Motor neuron (in vitro differentiated cells): ENCODE data around the gene TSPAN33. TPM values are rescaled to one million over a fixed set of nuclear protein-coding genes. Genes with fewer than 3 reads are reported as not detected.

Experiments used
- ATAC-seq, 8 experiments: fragments of 200-7000 bp; cut with Tn5 transposase; replicated peaks in 6 of 8; 2 replicates each; pipeline ENCODE4 v1.8.0; 2021; ENCODE audit warnings: mild to moderate bottlenecking in 8 of 8, moderate library complexity in 8 of 8
- H3K27ac ChIP-seq, 2 donors: fragments of 250-450 bp; sonication (Bioruptor Pico); 2 replicates each; pipeline ENCODE4 v1.9.0; 2021; ENCODE audit warnings: antibody characterized with exemption in 2 of 2, mild to moderate bottlenecking in 2 of 2, moderate library complexity in 1 of 2
- H3K4me1 ChIP-seq, 2 donors: fragments of 250-450 bp; sonication (Bioruptor Pico); replicated peaks in 1 of 2; 2 replicates each; pipeline ENCODE4 v1.6.1; 2021; ENCODE audit warnings: antibody characterized with exemption in 2 of 2, mild to moderate bottlenecking in 2 of 2, moderate library complexity in 1 of 2
- H3K4me3 ChIP-seq, 5 donors: fragments of 250-450 bp; sonication (Bioruptor Pico); 2 replicates each; pipeline ENCODE4 v1.9.0; 2021; ENCODE audit warnings: antibody characterized with exemption in 5 of 5, mild to moderate bottlenecking in 5 of 5, moderate library complexity in 4 of 5
- WGBS, 10 experiments: fragments of 450-650 bp; shearing (Covaris generic); methylation state at CpG; one replicate each; pipeline ENCODE4 v1.0.0; 2022; 5-methylcytosine and 5-hydroxymethylcytosine counted together
- in situ Hi-C, 9 experiments: fragments of 400-800 bp; cut with MboI; loops; one replicate each; pipeline ENCODE4 v1.15.0; 2021; ENCODE audit warnings: low sequenced_read_pairs in 9 of 9, low pct_unique_long_range_greater_than_20kb in 2 of 9; ENCODE audit not compliant: unreplicated experiment in 9 of 9
- total RNA-seq, 8 experiments: library from RNA; unstranded; fragments of 300-600 nt; gene quantifications; 2 replicates each; pipeline versions ENCODE4 v1.2.3 to v1.2.4, GENCODE V29; 2022

TSPAN33 gene, protein sequence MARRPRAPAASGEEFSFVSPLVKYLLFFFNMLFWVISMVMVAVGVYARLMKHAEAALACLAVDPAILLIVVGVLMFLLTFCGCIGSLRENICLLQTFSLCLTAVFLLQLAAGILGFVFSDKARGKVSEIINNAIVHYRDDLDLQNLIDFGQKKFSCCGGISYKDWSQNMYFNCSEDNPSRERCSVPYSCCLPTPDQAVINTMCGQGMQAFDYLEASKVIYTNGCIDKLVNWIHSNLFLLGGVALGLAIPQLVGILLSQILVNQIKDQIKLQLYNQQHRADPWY
- total RNA-seq = 10 to 100 TPM in 2 of 8 experiments, 1 to 10 TPM in 6; 2.0 to 24.0 (median 5.6) TPM

DNA sequence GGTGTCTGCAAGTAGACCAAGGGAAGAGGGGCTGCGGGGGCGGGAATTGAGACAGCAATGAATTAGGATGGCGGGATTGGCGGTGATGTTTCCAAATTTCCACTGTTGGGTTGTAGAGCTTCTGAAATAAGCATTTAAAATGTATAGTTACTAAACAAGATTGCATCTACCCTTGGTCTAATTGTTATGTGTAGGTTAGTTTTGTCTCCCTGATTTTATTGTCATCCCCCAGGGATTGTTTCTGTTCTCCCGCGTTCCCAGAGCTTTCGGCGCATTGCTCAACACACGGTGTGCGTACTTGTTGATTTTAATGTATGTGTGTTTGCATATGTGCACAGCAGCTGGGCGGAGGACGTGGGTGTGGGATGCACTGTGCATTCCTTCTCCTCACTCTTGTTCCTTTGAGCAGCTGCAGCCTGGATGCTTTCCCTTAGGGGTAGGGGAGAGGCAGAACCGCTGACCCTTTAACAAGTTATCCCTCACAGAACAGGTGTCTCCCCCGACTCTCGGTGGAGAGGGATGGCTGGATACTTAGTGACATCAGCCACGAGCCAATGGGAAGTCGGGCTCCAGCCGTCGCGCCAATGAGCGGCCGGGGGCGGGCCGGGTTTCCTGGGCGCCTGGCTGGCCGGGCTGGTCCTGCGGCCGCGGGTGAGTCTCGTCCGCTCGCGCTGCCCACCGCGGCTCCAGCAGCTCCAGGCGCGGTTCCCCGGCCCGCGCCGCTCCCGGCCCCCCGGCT, at the start of gene TSPAN33:
Gene TSPAN33 (plus strand): TSS at position 613 of the 739 bp plus-strand sequence. CDS start 274 bp downstream, outside the sequence.
- Histone ChIP-seq H3K4me1 (peaks cover 4% of the 10 kb centered on the region in 2 donors), H3K27ac (no peak within 1 kb of the TSS), H3K4me3 (peak within 1 kb of the TSS; percentile 39 to 82 (median 62))
- ATAC-seq = peak; percentile 86 to 99 (median 98)
- WGBS, 10 experiments = 0 to 3% (median 0%) methylated on average over 2 to 15 of the region's 43 CpGs; no CpG with 5 or more reads in 2 of the 10 experiments
- in situ Hi-C loops = no loop called here

GRCh38 chr7:129095258-129095657, 49.2 kb upstream of the TSPAN33 start:
- Histone ChIP-seq H3K27ac (no peak overlapping the region), H3K4me3 (no peak overlapping the region), H3K4me1 (no peaks in the 10 kb centered on the region)
- WGBS, 10 experiments = 24 to 100% (median 70%) methylated on average over 1 to 6 of the region's 6 CpGs; no CpG with 5 or more reads in 1 of the 10 experiments
- in situ Hi-C loops = loop anchor here in 1 of 9 experiments (25.0 kb wide), 1 partner anchor 183 kb away; the partner anchor contains the start of gene KCP
- no peak for ATAC-seq

DNA sequence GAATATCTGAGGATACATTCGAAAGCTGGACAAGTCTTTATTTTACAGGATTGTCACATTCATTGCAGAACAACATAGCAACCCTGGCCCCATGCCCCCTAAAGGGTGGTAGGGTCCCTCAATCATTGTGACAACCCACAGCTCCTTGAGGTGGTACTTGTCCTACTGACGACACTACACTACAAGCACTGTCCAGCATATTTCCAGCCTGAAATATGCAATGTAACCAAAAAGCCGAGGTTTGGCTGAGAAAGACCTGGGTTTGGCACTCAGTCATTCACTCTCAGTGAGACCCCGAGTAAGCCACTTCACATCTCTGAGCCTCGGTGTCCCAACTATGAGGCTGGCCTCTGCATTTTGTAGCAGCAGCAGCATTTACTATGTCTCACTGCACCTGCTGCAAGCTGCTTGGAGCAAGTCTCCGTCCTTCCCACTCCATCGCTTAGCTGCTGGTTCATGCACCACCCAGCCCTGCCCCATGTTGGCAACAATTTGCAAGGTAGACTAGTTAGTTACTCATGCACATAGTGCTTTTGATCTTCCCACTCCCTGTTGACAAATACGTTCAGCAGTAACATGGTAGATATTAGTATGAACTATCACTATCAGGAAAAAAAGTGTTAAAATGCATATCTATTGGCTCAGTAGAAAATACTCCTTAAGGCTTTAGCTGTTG, 46.0 kb upstream of the TSPAN33 start:
- WGBS, 10 experiments = 0 to 89% (median 44%) methylated on average over 1 to 6 of the region's 8 CpGs; no CpG with 5 or more reads in 2 of the 10 experiments
- Histone ChIP-seq H3K27ac (no peak overlapping the region), H3K4me3 (no peak overlapping the region), H3K4me1 (peaks cover 10 to 11% of the 10 kb centered on the region in 2 donors)
- peak in 2 of 8 experiments; percentile 33 to 70 for ATAC-seq
- in situ Hi-C loops = loop anchor here in 1 of 9 experiments (25.0 kb wide), 1 partner anchor 186 kb away; the partner anchor contains the start of gene KCP

GRCh38 chr7:129100827-129101166, 43.7 kb upstream of the TSPAN33 start:
- 60 to 100% (median 64%) methylated on average over 1 to 2 of the region's 2 CpGs; no CpG with 5 or more reads in 5 of the 10 experiments for WGBS, 10 experiments

DNA sequence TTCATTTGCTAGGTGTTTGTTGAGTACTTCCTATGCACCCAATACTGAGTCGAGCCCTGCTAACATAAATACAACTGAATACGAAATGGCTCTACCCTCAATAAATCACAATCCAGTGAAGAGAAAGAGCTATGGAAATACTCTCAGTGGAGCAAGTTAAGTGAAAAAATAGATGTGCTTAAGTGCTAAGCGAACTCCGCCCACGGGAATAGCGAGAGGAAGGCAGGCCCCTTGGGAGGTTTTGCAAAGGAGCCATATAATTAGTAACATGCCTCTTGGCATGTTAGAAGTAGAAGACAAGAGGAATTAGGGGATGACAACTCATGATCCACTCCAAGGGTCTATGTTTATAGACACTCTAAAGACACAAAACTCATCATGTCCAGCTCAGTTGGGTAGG, 42.8 kb upstream of the TSPAN33 start:
- Histone ChIP-seq H3K4me3 (no peak overlapping the region), H3K4me1 (peaks cover 10 to 11% of the 10 kb centered on the region in 2 donors), H3K27ac (no peak overlapping the region)
- WGBS, 10 experiments = 20 to 91% (median 41%) methylated on average over 1 to 5 of the region's 6 CpGs; no CpG with 5 or more reads in 3 of the 10 experiments
- peak in 2 of 8 experiments; percentile 19 to 49 for ATAC-seq
- in situ Hi-C loops = no loop called here

More at GRCh38 chr7:129100827-129101166, 43.7 kb upstream of the TSPAN33 start:
- H3K4me1 ChIP-seq = peaks cover 10 to 11% of the 10 kb centered on the region in 2 donors
- no peak for ATAC-seq
- no peak overlapping the region for H3K27ac ChIP-seq
- no peak overlapping the region for H3K4me3 ChIP-seq
- in situ Hi-C loops = no loop called here

GRCh38 chr7:129103561-129104324, 40.8 kb upstream of the TSPAN33 start:
- no peak for ATAC-seq
- H3K27ac ChIP-seq = no peak overlapping the region
- in situ Hi-C loops = no loop called here
- 45 to 100% (median 87%) methylated on average over 1 to 2 of the region's 4 CpGs; no CpG with 5 or more reads in 2 of the 10 experiments for WGBS, 10 experiments
- peaks cover 10 to 11% of the 10 kb centered on the region in 2 donors for H3K4me1 ChIP-seq
- no peak overlapping the region for H3K4me3 ChIP-seq

GRCh38 chr7:129108581-129108980, 35.9 kb upstream of the TSPAN33 start:
- no peak overlapping the region for H3K4me3 ChIP-seq
- ATAC-seq = peak in 1 of 8 experiments; percentile 23
- peaks cover 0 to 5% of the 10 kb centered on the region in 2 donors for H3K4me1 ChIP-seq
- H3K27ac ChIP-seq = no peak overlapping the region
- 61 to 100% (median 80%) methylated on average over 1 to 4 of the region's 4 CpGs for WGBS, 10 experiments
- in situ Hi-C loops = no loop called here

GRCh38 chr7:129110258-129110981, 34.1 kb upstream of the TSPAN33 start:
- ATAC-seq = peak; percentile 24 to 83 (median 74)
- Histone ChIP-seq H3K4me1 (peaks cover 0 to 5% of the 10 kb centered on the region in 2 donors), H3K27ac (no peak overlapping the region), H3K4me3 (no peak overlapping the region)
- in situ Hi-C loops = no loop called here
- WGBS, 10 experiments = 33 to 100% (median 73%) methylated on average over 1 of the region's 1 CpG; no CpG with 5 or more reads in 4 of the 10 experiments

GRCh38 chr7:129110982-129111376, 33.5 kb upstream of the TSPAN33 start:
- no peak overlapping the region for H3K4me3 ChIP-seq
- ATAC-seq = no peak

GRCh38 chr7:129115676-129116075, 28.8 kb upstream of the TSPAN33 start:
- no peak overlapping the region for H3K4me3 ChIP-seq
- ATAC-seq = no peak
- no peak overlapping the region for H3K27ac ChIP-seq
- in situ Hi-C loops = no loop called here
- H3K4me1 ChIP-seq = peaks cover 0 to under 1% of the 10 kb centered on the region in 2 donors

More at GRCh38 chr7:129110982-129111376, 33.5 kb upstream of the TSPAN33 start:
- Histone ChIP-seq H3K4me1 (peaks cover 0 to 5% of the 10 kb centered on the region in 2 donors), H3K27ac (no peak overlapping the region)
- in situ Hi-C loops = no loop called here

DNA sequence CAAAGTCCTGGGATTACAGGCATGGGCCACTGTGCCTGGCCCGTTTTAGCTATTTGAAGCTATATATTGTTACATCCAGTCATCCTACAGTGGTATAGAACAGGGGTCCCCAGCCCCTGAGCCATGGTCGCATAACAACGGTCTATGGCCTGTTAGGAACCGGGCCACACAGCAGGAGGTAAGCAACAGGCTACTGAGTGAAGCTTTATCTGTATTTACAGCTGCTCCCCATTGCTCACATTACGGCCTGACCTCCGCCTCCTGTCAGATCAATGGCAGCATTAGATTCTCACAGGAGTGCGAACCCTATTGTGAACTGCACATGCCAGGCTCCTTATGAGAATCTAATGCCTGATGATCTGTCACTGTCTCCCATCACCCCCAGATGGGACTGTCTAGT, 26.3 kb upstream of the TSPAN33 start:
- no peak for ATAC-seq
- H3K4me3 ChIP-seq = no peak overlapping the region
- in situ Hi-C loops = no loop called here
- H3K4me1 ChIP-seq = no peaks in the 10 kb centered on the region
- H3K27ac ChIP-seq = no peak overlapping the region
- WGBS, 10 experiments = 17 to 100% (median 79%) methylated on average over 1 to 6 of the region's 7 CpGs; no CpG with 5 or more reads in 4 of the 10 experiments

DNA sequence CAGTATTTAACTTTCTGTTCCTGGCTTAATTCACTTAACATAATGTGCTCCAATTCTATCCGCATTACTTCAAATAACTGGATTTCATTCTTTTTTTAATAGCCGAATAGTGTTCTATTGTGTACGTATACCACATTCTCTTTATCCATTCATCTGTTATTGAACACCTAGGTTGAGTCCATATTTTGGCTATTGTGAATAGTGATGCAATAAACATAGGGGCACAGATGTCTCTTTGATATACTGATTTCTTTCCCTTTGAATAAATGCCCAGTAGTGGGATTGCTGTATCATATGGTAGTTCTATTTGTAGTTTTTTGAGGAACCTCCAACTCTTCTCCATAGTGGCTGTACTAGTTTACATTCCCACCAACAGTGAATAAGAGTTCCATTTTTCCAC, 25.5 kb upstream of the TSPAN33 start:
- H3K4me1 ChIP-seq = no peaks in the 10 kb centered on the region
- H3K27ac ChIP-seq = no peak overlapping the region
- no peak overlapping the region for H3K4me3 ChIP-seq
- WGBS, 10 experiments = 71 to 100% (median 97%) methylated on average over 1 to 3 of the region's 3 CpGs
- in situ Hi-C loops = no loop called here
- ATAC-seq = no peak
